KOPT-K1 (cell line): Measurements from ENCODE around the gene AOAH.
"Not testable (repeated sequence)": the region's sequence is repeated elsewhere in the genome, so short reads cannot be mapped to it uniquely, and the experiment has no call there.

ENCODE experiments used
- H3K27ac ChIP-seq: fragments of 200-600 bp; sonication (generic); 2 replicates; pipeline ENCODE4 v1.5.1; 2016; ENCODE audit warnings: antibody characterized with exemption, mild to moderate bottlenecking, low read depth, low read length; ENCODE audit not compliant: poor library complexity, severe bottlenecking
- H3K36me3 ChIP-seq: fragments of 200-600 bp; sonication (generic); 2 replicates; pipeline ENCODE4 v1.5.1; 2017; ENCODE audit warnings: antibody characterized with exemption, mild to moderate bottlenecking, low read length, moderate library complexity; ENCODE audit not compliant: insufficient read depth
- H3K9me3 ChIP-seq: fragments of 200-600 bp; sonication (generic); 2 replicates; pipeline ENCODE4 v1.5.1; 2017; ENCODE audit warnings: antibody characterized with exemption, low read length, mild to moderate bottlenecking; ENCODE audit not compliant: insufficient read depth, poor library complexity, severe bottlenecking

Gene AOAH

DNA sequence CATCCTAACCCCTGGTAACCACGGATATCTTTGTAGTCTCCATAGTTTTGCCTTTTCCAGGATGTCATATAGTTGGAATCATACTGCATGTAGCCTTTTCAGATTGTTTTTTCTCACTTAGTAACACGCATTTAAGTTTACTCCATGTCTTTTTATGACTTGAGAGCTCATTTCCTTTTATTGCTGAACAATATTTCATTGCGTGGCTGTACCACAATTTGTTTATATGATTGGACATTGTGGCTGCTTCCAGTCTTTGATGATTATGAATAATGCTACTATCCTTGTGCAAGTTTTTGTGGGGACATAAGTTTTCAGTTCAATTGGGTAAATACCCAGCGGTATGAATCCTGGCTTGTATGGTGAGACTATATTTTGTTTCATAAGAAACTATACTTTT lies 60.8 kb downstream of the AOAH start:
- Histone ChIP-seq H3K27ac (no peak overlapping the region), H3K9me3 (no peaks in the 10 kb centered on the region), H3K36me3 (no peaks in the 10 kb centered on the region)

DNA sequence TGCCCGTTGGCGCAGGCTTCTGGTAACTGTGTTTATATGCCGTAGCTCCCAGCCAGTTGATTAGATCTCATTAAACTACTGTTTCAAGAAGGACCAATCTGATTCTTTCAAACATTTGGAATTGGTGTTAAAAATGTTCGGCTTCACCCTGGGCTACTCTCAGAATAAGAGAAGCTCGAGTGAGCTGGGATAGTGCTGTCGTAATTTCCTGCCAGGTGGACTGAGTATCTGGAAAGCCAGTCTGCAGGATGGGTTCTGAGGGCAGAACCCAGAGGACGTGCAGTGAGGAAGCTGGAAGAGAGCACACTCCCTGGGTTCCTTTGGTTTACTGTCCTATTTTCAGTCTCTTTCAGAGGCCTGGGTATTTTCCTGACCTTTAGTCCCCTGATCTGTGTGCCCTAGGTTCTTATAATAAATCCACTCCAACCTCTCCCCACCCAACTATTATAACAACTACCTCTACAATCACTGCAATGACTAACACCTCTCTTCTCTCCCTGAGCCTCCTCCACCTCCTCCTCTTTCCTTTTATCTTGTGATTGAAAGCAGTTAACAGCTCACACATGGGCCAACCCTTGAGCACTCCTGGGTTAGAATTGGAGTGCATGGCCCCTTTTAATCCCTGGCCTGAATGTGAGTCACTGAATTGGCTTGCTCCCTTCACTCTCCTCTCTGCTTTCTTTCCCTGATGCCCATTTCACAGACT lies 63.0 kb downstream of the AOAH start:
- H3K9me3 ChIP-seq, result no peaks in the 10 kb centered on the region
- no peak overlapping the region for H3K27ac ChIP-seq
- H3K36me3 ChIP-seq, result no peaks in the 10 kb centered on the region

DNA sequence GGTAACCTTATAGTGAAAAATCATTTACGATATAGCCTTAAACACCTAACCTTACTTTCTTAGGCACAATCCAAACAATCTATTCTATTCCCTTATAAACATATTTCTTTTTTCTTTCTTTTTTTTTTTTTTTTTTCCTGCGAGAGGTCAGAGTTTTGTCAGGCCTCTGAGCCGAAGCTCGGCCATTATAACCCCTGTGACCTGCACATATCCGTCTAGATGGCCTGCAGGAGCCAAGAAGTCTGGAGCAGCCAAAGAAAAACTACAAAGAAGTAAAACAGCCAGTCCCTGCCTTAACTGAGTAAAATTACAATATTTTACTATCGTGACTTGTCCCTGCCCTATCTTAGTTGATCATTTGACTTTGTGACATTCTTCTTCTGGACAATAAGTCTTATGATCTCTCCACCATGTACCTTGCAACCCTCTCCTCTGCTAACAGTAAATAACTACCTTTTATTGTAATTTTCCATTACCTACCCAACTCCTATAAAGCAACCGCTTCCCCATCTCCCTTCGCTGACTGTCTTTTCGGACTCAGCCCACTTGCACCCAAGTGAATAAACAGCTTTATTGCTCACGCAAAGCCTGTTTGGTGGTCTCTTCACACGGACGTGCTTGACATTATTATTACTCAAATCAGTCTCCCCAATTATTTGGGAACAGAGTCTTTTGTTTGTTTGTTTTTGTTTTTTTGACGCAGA lies 64.5 kb downstream of the AOAH start:
- Histone ChIP-seq H3K36me3 (no peaks in the 10 kb centered on the region), H3K27ac (no peak overlapping the region)

DNA sequence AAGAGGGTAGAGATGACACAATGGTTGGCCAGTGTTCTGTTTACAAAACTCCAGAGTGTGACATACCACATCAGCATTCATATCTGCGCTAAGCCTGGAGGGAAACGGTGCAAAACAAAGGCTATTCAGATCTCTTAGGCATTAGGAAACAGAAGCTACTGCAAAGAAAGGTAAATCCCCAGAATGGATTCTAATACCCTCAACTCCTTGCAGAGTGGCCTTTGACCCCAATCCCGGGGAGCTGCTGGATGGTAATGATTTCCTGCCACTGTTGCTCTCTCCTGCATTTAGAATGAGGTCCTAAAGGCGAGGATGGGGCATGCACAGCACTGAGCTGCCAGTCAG lies 65.2 kb downstream of the AOAH start:
- no peaks in the 10 kb centered on the region for H3K9me3 ChIP-seq
- H3K27ac ChIP-seq, result no peak overlapping the region
- H3K36me3 ChIP-seq, result no peaks in the 10 kb centered on the region

More for the DNA sequence above, 64.5 kb downstream of the AOAH start:
- H3K9me3 ChIP-seq, result no peaks in the 10 kb centered on the region

DNA sequence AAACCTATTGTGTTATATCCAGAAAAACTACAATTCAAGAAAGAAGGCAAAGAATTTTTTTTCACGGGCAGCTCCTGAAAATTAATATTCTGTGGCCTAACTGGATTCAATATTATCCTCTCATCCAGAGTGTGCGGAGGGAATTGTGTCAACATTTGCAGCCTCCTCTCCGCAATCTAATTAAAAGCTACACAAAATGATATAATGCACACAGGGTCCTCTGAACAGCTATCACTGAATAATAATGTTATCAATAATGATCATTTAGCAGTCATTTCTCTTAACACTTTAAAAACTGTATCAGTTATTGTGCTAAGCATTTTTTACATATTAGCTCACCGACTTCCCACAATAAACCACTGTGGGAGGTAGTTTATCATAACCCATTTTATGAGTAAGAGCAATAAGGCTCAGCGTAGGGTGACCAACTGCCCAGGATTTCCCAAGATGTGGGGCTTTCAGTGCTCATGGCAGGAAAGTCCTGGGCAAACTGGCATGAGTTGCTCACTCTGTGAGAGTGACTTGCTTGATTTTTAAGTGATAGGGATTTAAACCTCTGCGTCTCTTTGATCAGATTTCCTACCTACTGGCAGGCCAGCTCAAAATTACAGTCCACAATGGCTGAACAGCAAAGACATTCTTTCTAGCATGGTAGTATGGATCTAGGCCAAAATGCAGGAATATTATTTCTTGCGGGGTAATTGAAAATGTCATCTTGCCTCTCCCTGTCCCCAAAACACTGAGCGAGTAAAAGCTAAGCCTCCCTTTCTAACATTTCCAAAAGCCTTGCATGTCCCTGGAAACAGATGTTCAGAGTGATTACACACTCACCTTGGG lies 65.7 kb downstream of the AOAH start:
- Histone ChIP-seq H3K27ac (no peak overlapping the region), H3K9me3 (no peaks in the 10 kb centered on the region), H3K36me3 (no peaks in the 10 kb centered on the region)

DNA sequence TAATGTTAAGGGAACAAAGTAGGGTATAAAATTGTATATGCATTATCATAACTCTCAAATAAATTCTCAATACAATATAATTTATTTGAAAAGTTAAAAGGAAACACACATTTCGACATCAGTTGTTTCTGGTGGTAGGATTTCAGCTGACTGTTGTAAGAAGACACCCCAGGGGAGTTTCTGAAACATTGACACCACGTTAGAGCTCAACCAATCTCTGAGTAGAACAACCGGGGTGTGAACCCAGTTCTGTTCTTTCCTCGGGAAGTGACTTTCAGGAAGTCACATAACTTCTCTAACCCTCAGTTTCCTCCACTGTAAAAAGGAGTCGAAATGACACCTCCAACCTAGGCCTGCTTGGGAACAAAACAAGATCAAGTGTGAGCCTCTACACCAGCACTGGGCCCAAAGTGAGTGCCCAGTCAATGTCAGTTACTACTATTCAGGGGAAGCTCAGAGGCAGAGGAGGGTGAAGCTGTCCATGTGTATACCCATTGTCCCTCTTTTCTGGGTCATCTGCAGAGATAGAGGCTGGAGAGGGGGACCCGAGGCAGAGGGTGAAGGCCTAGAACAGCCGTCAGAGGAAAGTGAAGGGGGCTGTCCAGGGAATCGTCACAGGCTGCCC lies 67.1 kb downstream of the AOAH start:
- no peak overlapping the region for H3K27ac ChIP-seq
- no peaks in the 10 kb centered on the region for H3K36me3 ChIP-seq
- no peaks in the 10 kb centered on the region for H3K9me3 ChIP-seq

DNA sequence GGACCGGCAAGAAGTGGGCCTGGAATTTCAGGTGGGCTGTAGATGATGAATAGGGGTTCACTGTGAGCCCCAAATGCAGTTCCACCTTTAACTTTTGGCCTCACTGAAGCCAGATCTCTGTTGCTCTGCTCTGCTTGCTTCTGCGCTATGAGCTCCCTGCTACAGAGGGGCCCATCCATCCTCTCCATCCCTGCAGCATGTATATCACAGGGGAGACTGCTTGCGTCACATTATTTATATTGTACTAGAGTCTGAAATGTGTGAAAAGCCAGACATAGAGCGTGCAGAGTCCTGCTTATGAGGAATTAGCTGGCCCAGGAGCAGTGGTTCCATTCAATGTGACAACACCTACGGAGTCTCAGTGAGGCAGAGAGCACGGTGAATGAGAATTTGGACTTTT lies 69.9 kb downstream of the AOAH start:
- Histone ChIP-seq H3K9me3 (no peaks in the 10 kb centered on the region), H3K27ac (no peak overlapping the region), H3K36me3 (no peaks in the 10 kb centered on the region)

DNA sequence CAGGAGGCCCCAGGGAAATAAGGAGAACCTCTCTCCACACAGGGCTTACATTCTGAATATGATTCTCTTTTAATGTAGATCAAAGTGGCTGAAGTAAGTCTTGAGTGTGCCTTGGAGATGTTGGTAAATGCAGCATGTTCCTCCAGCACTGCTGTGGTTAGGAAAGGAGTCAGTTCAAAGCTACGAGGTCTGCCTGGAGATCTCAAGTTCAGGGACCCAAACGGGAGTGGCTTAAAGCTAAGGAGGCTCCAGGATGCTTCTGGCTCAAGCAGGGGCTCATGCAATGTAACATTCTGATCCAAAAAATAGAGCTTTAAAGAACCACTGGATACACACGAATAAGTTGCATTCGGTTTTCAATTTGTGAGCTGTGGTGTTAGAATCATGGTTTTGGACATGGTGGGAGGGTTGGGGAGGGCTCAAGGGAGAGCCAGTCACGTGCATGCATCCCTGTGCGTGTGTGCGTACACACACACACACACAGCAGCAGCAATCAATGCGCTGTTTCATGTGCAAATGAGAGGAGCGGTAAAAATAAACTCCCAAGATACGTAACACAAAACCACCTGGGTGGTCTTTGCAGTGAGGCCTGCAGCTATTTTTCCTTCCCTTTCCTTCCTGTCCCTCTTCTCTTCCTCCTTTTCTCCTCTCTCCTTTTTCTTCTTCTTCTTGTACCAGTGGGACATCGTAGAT lies 70.5 kb downstream of the AOAH start:
- Histone ChIP-seq H3K36me3 (no peaks in the 10 kb centered on the region), H3K9me3 (no peaks in the 10 kb centered on the region), H3K27ac (no peak overlapping the region)

DNA sequence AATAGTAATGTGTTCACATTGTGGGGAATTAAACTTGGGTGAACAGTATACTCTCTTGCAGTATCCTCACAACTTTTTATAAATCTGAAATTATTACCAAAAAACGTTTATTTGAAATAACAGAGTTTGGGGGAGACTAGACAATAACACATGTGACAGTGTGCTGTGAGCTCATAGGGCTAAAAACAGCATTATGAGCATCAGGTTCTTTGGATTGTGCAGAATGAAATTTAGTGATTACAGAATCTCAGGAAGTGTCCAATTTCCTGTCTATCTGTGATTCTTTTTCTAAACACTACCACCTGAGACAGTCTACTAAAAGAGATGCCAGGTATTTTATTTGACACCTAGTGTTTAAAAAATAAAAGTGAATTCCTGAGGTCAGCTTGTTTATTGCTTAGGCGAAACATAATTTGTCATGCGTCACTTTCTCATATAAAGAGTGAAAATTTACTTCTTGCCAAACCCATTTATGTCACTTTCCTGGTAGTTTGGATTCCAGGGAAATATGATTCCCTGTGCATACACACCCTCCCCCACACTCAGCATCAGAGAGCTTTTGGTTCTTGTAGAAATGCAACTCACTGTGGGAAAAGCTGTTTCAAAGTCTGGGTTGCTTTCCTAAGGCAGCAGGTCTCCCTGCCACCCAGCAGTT lies 71.2 kb downstream of the AOAH start:
- no peak overlapping the region for H3K27ac ChIP-seq
- no peaks in the 10 kb centered on the region for H3K36me3 ChIP-seq
- no peaks in the 10 kb centered on the region for H3K9me3 ChIP-seq

DNA sequence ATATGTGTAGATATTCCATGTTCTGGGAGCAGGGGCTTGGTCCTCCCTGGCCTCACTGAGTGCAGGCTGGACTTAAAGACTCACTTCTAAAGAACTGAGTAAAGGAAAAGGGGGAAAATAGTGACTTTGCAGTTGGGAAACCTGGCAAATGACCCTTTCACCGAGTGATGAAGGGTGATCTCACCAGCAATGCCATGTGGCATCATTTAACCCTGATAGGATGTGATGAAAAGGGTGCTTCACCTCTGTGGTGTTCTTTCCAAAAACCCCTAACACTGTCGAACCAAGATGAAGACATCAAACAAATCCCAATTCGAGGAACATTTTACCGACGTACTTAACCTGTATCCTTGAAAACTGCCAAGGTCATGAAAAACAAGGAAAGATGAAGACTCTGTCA lies 71.9 kb downstream of the AOAH start:
- Histone ChIP-seq H3K9me3 (no peaks in the 10 kb centered on the region), H3K27ac (no peak overlapping the region), H3K36me3 (no peaks in the 10 kb centered on the region)

DNA sequence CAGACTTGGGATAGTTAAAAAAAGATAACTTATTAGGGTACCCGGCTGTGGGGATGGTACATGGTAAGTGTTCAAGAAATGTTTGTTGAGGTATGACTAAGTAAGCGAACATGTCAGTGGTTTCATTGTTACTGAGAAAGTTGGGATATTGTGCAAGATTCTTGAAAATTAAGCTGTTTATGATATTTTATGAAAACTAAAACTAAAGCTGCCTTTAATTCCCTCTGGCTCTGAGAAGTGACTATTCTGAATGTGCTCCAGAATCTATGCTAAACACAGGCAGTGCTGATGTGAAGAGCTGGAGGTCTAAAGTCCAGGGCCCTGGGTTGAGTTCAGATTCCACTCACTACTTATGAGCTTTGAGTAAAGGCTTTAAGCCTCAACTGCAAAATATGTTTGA lies 72.9 kb downstream of the AOAH start:
- Histone ChIP-seq H3K36me3 (no peaks in the 10 kb centered on the region), H3K9me3 (no peaks in the 10 kb centered on the region), H3K27ac (no peak overlapping the region)

DNA sequence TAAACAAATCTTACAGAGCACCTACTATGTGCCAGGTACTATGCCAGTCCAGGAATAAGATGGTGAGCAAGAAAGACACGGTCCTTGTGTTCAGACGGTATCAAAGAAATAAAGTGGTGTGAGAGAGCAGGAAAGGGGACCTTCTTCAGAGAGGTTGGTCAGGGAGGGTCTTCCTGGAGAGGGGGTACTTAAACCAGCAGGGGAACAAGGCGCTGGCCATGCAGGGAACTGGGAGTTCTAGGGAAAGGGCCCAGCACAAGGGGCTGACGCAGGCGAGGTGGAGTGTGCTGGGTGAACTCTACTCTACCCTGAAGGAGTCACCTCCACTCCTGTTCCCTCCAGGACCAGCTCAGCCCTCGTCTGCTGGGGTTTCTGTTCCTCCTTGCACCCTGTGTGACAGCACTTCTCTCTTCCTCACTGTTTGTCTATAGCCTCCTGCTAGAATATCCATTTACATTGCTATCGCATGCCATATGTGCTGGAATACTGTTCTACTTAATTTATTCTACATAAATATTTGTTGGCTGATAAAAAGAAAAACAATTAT lies 73.5 kb downstream of the AOAH start:
- Histone ChIP-seq H3K9me3 (no peaks in the 10 kb centered on the region), H3K36me3 (no peaks in the 10 kb centered on the region), H3K27ac (no peak overlapping the region)

DNA sequence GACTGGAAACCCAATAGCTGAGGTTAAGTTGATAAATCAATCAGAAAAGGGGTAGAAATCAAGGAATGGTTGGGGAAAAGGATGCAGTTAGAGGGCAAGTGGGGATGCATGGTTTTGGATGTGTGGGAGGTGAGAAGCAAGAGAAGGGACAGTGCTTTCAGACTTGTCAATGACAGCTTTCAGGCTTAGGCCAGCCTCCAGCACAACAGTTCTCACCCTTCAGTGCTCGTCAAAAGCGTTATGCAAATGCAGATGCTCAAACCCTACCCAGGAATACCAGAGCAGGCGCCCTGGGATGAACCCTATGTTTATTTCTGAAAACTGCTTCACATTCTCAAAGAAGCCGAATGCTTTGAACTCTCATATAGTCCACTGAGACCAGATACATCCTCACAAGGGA lies 74.0 kb downstream of the AOAH start:
- Histone ChIP-seq H3K27ac (no peak overlapping the region), H3K9me3 (no peaks in the 10 kb centered on the region), H3K36me3 (no peaks in the 10 kb centered on the region)

DNA sequence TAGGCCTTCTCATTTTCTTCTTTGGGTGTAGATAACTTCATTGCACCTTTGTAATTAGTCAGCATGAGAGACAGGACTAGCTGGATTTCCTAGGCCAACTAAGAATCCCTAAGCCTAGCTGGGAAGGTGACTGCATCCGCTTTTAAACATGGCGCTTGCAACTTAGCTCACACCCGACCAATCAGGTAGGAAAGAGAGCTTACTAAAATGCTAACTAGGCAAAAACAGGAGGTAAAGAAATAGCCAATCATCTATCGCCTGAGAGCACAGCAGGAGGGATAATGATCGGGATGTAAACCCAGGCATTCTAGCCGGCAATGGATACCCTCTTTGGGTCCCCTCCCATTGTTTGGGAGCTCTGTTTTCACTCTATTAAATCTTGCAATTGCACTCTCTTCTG lies 75.0 kb downstream of the AOAH start:
- not testable (repeated sequence) for H3K27ac ChIP-seq

More for the DNA sequence above, 75.0 kb downstream of the AOAH start:
- H3K36me3 ChIP-seq, H3K9me3 ChIP-seq: not testable (repeated sequence)
